ENCODE data around the gene ABLIM2.

DNA sequence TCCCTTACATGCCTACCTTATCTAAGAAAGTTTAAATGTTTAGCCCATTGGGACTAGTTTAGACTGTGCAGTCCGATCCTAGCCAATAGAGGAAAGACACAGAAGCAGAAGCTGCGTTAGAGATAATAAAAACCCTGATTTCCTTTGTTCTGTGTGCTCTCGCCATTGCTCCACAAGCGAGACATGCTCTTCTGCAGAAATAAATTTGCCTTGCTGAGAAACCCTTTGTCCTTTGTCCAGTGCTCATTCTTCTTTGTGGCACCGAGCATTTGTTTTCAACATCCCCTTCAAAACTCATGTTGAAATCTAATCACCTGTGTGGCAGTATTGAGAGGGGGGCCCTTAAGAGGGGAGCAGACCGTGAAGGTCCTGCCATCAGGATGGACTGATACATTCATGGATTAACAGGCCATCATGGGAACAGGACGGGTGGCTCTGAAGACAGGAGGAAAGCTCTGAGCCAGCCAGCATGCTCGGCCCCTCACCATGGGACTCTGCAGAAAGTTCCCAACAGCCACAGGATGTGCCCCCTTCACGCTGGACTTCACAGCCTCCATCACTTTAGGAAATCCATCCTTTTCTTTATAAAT lies 94.5 kb downstream of the ABLIM2 start:
- TF ChIP-seq, protein P1, sequence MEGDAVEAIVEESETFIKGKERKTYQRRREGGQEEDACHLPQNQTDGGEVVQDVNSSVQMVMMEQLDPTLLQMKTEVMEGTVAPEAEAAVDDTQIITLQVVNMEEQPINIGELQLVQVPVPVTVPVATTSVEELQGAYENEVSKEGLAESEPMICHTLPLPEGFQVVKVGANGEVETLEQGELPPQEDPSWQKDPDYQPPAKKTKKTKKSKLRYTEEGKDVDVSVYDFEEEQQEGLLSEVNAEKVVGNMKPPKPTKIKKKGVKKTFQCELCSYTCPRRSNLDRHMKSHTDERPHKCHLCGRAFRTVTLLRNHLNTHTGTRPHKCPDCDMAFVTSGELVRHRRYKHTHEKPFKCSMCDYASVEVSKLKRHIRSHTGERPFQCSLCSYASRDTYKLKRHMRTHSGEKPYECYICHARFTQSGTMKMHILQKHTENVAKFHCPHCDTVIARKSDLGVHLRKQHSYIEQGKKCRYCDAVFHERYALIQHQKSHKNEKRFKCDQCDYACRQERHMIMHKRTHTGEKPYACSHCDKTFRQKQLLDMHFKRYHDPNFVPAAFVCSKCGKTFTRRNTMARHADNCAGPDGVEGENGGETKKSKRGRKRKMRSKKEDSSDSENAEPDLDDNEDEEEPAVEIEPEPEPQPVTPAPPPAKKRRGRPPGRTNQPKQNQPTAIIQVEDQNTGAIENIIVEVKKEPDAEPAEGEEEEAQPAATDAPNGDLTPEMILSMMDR (IDR thresholded peaks at IDR 0.05) = no peak
- TF ChIP-seq POLR2AphosphoS5 (IDR thresholded peaks at IDR 0.05) (no peak), POLR2A (IDR thresholded peaks at IDR 0.05; ENCODE audit: low read depth) (no peak)
